ENCODE results near the gene GNG13.
A peak's percentile ranks its signal among the peaks of the same experiment; 100 is the strongest.

GNG13 gene

GRCh38 chr16:793414-793813 is 7.1 kb downstream of the GNG13 start:
- DNase-seq, result no peak

- no peak for DNase-seq
Observed at GRCh38 chr16:792221-792995, 8.1 kb downstream of the GNG13 start.

- no peak for DNase-seq
Observed at GRCh38 chr16:791131-791530, 9.4 kb downstream of the GNG13 start.

- no peak for DNase-seq
Observed at GRCh38 chr16:790086-790485, 10.4 kb downstream of the GNG13 start.

GRCh38 chr16:789191-789850 is 11.2 kb downstream of the GNG13 start:
- no peak for DNase-seq

- DNase-seq, result peak; percentile 93
Observed at GRCh38 chr16:788399-789126, 12.0 kb downstream of the GNG13 start, which contains the start of gene CHTF18. Gene CHTF18, plus strand, starts transcription at chr16:788620. Its CDS starts 65 bp downstream, at chr16:788685.

GRCh38 chr16:787978-788398 is 12.5 kb downstream of the GNG13 start, which contains the start of gene RPUSD1:
Gene RPUSD1, minus strand, starts transcription at chr16:788381. Its CDS starts 644 bp downstream, at chr16:787737.
- no peak for DNase-seq

- no peak for DNase-seq
Observed at GRCh38 chr16:787321-787966, 13.1 kb downstream of the GNG13 start.

- DNase-seq, result peak; percentile 79
Observed at GRCh38 chr16:785563-786535, 14.7 kb downstream of the GNG13 start.

- no peak for DNase-seq
Observed at GRCh38 chr16:784431-784830, 16.1 kb downstream of the GNG13 start.

- DNase-seq, result peak; percentile 56
Observed at GRCh38 chr16:783404-784161, 17.0 kb downstream of the GNG13 start.

- no peak for DNase-seq
Observed at GRCh38 chr16:782766-783403, 17.6 kb downstream of the GNG13 start.

- DNase-seq, result no peak
Observed at GRCh38 chr16:782258-782657, 18.3 kb downstream of the GNG13 start.

- no peak for DNase-seq
Observed at GRCh38 chr16:781346-782010, 19.1 kb downstream of the GNG13 start.

GRCh38 chr16:780296-780695 is 20.2 kb downstream of the GNG13 start:
- no peak for DNase-seq

GRCh38 chr16:779561-779960 is 21.0 kb downstream of the GNG13 start:
- DNase-seq, result no peak

- no peak for DNase-seq
Observed at GRCh38 chr16:778909-779527, 21.5 kb downstream of the GNG13 start.

- no peak for DNase-seq
Observed at GRCh38 chr16:778447-778846, 22.1 kb downstream of the GNG13 start.

- DNase-seq, result no peak
Observed at GRCh38 chr16:777826-778225, 22.7 kb downstream of the GNG13 start.

Data from hematopoietic multipotent progenitor cell treated with erythropoietin and hydrocortisone succinate and interleukin-3 and kit ligand, for 6 days (in vitro differentiated cells).